ENCODE data around the gene NODAL.
A peak's percentile ranks its signal among the peaks of the same experiment; 100 is the strongest.
"Not testable (repeated sequence)": the region's sequence is repeated elsewhere in the genome, so short reads cannot be mapped to it uniquely, and the experiment has no call there.

NODAL gene

GRCh38 chr10:70441161-70441894 is at the start of gene NODAL:
Gene NODAL (minus strand): TSS chr10:70441681. CDS start chr10:70441667, 14 bp downstream.
- no peak for DNase-seq (ENCODE audit: extremely low read depth in 1 of 2, low read depth in 1 of 2)

- DNase-seq (ENCODE audit: extremely low read depth in 1 of 2, low read depth in 1 of 2): no peak
Observed at GRCh38 chr10:70490142-70490541, 48.7 kb upstream of the NODAL start.

- no peak for DNase-seq (ENCODE audit: extremely low read depth in 1 of 2, low read depth in 1 of 2)
Observed at GRCh38 chr10:70487824-70488223, 46.3 kb upstream of the NODAL start.

GRCh38 chr10:70483872-70484271 is 42.4 kb upstream of the NODAL start:
- DNase-seq (ENCODE audit: extremely low read depth in 1 of 2, low read depth in 1 of 2): not testable (repeated sequence)

GRCh38 chr10:70482982-70483760 is 41.7 kb upstream of the NODAL start:
- no peak for DNase-seq (ENCODE audit: extremely low read depth in 1 of 2, low read depth in 1 of 2)

GRCh38 chr10:70481831-70482530 is 40.5 kb upstream of the NODAL start:
- DNase-seq (ENCODE audit: extremely low read depth in 1 of 2, low read depth in 1 of 2): no peak

GRCh38 chr10:70481105-70481504 is 39.6 kb upstream of the NODAL start:
- no peak for DNase-seq (ENCODE audit: extremely low read depth in 1 of 2, low read depth in 1 of 2)

GRCh38 chr10:70480239-70480861 is 38.9 kb upstream of the NODAL start:
- DNase-seq (ENCODE audit: extremely low read depth in 1 of 2, low read depth in 1 of 2): no peak

GRCh38 chr10:70479626-70480238 is 38.3 kb upstream of the NODAL start:
- DNase-seq (ENCODE audit: extremely low read depth in 1 of 2, low read depth in 1 of 2): no peak

- no peak for DNase-seq (ENCODE audit: extremely low read depth in 1 of 2, low read depth in 1 of 2)
Observed at GRCh38 chr10:70479165-70479581, 37.7 kb upstream of the NODAL start.

GRCh38 chr10:70478191-70479164 is 37.0 kb upstream of the NODAL start, which contains the start of gene PALD1:
Gene PALD1 (plus strand): TSS chr10:70478767. CDS start chr10:70525952, 47,185 bp downstream.
- no peak for DNase-seq (ENCODE audit: extremely low read depth in 1 of 2, low read depth in 1 of 2)

GRCh38 chr10:70477661-70478162 is 36.2 kb upstream of the NODAL start:
- peak; percentile 33 to 56 for DNase-seq (ENCODE audit: extremely low read depth in 1 of 2, low read depth in 1 of 2)

- no peak for DNase-seq (ENCODE audit: extremely low read depth in 1 of 2, low read depth in 1 of 2)
Observed at GRCh38 chr10:70476249-70477035, 35.0 kb upstream of the NODAL start.

- DNase-seq (ENCODE audit: extremely low read depth in 1 of 2, low read depth in 1 of 2): no peak
Observed at GRCh38 chr10:70475661-70476060, 34.2 kb upstream of the NODAL start.

GRCh38 chr10:70474780-70475179 is 33.3 kb upstream of the NODAL start:
- no peak for DNase-seq (ENCODE audit: extremely low read depth in 1 of 2, low read depth in 1 of 2)

GRCh38 chr10:70472799-70473454 is 31.4 kb upstream of the NODAL start:
- no peak for DNase-seq (ENCODE audit: extremely low read depth in 1 of 2, low read depth in 1 of 2)

- DNase-seq (ENCODE audit: extremely low read depth in 1 of 2, low read depth in 1 of 2): no peak
Observed at GRCh38 chr10:70466951-70467350, 25.5 kb upstream of the NODAL start.

GRCh38 chr10:70465832-70466231 is 24.4 kb upstream of the NODAL start:
- no peak for DNase-seq (ENCODE audit: extremely low read depth in 1 of 2, low read depth in 1 of 2)
